ENCODE data around the gene KCNQ1. TPM values are rescaled to one million over a fixed set of nuclear protein-coding genes. Genes with fewer than 3 reads are reported as not detected.

The KCNQ1 gene
- total RNA-seq, 1 donor from 2014 or later: 52.9 TPM

- DNase-seq: peak; percentile 40
- TF ChIP-seq, protein P1, sequence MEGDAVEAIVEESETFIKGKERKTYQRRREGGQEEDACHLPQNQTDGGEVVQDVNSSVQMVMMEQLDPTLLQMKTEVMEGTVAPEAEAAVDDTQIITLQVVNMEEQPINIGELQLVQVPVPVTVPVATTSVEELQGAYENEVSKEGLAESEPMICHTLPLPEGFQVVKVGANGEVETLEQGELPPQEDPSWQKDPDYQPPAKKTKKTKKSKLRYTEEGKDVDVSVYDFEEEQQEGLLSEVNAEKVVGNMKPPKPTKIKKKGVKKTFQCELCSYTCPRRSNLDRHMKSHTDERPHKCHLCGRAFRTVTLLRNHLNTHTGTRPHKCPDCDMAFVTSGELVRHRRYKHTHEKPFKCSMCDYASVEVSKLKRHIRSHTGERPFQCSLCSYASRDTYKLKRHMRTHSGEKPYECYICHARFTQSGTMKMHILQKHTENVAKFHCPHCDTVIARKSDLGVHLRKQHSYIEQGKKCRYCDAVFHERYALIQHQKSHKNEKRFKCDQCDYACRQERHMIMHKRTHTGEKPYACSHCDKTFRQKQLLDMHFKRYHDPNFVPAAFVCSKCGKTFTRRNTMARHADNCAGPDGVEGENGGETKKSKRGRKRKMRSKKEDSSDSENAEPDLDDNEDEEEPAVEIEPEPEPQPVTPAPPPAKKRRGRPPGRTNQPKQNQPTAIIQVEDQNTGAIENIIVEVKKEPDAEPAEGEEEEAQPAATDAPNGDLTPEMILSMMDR (IDR thresholded peaks at IDR 0.05): no peak
- H3K9me3 ChIP-seq: no peaks in the 10 kb centered on the region
- H3K36me3 ChIP-seq: no peaks in the 10 kb centered on the region
- H3K27me3 ChIP-seq: no peaks in the 10 kb centered on the region
- no peak overlapping the region for H3K4me3 ChIP-seq
- no peaks in the 10 kb centered on the region for H3K4me1 ChIP-seq
- no peak overlapping the region for H3K27ac ChIP-seq
- intact Hi-C loops (cut with DNase I): no loop called here
- no peak for ATAC-seq
These were observed 114.2 kb downstream of the KCNQ1 start for GRCh38 chr11:2558861-2559526.

GRCh38 chr11:2559527-2560311, 114.9 kb downstream of the KCNQ1 start:
- ATAC-seq: no peak
- peak; percentile 56 for DNase-seq
- H3K9me3 ChIP-seq: no peaks in the 10 kb centered on the region
- TF ChIP-seq, protein P1 (IDR thresholded peaks at IDR 0.05): no peak
- H3K4me1 ChIP-seq: no peaks in the 10 kb centered on the region
- intact Hi-C loops (cut with DNase I): no loop called here
- no peak overlapping the region for H3K4me3 ChIP-seq
- H3K27me3 ChIP-seq: no peaks in the 10 kb centered on the region
- H3K27ac ChIP-seq: no peak overlapping the region
- no peaks in the 10 kb centered on the region for H3K36me3 ChIP-seq

- Histone ChIP-seq H3K4me3 (no peak overlapping the region), H3K4me1 (no peaks in the 10 kb centered on the region), H3K36me3 (no peaks in the 10 kb centered on the region), H3K9me3 (no peaks in the 10 kb centered on the region), H3K27me3 (no peaks in the 10 kb centered on the region), H3K27ac (no peak overlapping the region)
- intact Hi-C loops (cut with DNase I): no loop called here
- ATAC-seq (peak; percentile 2), DNase-seq (peak; percentile 62)
- TF ChIP-seq, protein P1 (IDR thresholded peaks at IDR 0.05): no peak
These were observed 117.1 kb downstream of the KCNQ1 start for GRCh38 chr11:2561696-2562581.

DNA sequence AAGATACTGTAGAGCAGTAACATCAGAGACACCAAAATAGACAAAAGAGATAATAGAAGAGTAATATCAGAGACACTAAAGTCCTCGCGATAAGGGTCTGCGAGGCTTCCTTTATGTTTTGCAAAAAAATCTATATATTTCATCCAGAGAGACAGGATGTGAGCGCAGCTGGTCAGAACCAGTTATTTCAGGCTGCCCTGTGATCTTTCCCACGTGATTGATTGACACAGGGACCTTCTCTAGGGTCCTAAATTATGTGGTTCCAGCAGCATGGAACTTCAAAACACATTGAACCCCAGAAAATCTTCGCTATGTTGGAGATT, 118.0 kb downstream of the KCNQ1 start:
- TF ChIP-seq, protein P1 (IDR thresholded peaks at IDR 0.05): no peak
- intact Hi-C loops (cut with DNase I): no loop called here
- Histone ChIP-seq H3K4me3 (no peak overlapping the region), H3K4me1 (no peaks in the 10 kb centered on the region), H3K9me3 (no peaks in the 10 kb centered on the region), H3K27me3 (no peaks in the 10 kb centered on the region), H3K36me3 (no peaks in the 10 kb centered on the region), H3K27ac (no peak overlapping the region)
- ATAC-seq (no peak), DNase-seq (no peak)

- DNase-seq: peak; percentile 43
- no peak overlapping the region for H3K4me3 ChIP-seq
- ATAC-seq: no peak
- H3K36me3 ChIP-seq: no peaks in the 10 kb centered on the region
- no peaks in the 10 kb centered on the region for H3K9me3 ChIP-seq
- no peaks in the 10 kb centered on the region for H3K27me3 ChIP-seq
- TF ChIP-seq, protein P1 (IDR thresholded peaks at IDR 0.05): no peak
- no peak overlapping the region for H3K27ac ChIP-seq
- intact Hi-C loops (cut with DNase I): no loop called here
- no peaks in the 10 kb centered on the region for H3K4me1 ChIP-seq
These were observed 118.6 kb downstream of the KCNQ1 start for GRCh38 chr11:2563213-2564007.

Measured in upper lobe of right lung (tissue), 1 donor.